Measurements from ENCODE around the gene PTGES3L. TPM values are rescaled to one million over a fixed set of nuclear protein-coding genes. Genes with fewer than 3 reads are reported as not detected.

The PTGES3L gene
- total RNA-seq, 5 donors from 2014 or later (not counting 1 experiment from before 2014, with no cell fraction given) = 0.25 to 0.44 (median 0.41) TPM; not detected in 2

GRCh38 chr17:43014020-43014648, 34.3 kb upstream of the PTGES3L start:
- CTCF ChIA-PET = no interaction called here
- Histone ChIP-seq H3K36me3 (ENCODE audit: control insufficient read depth in 2 of 2, extremely low read depth in 1 of 2, insufficient read depth in 1 of 2, low read length in 1 of 2) (peaks cover 0 to 30% of the 10 kb centered on the region in 2 donors), H3K27ac (ENCODE audit: low read length) (no peak overlapping the region), H3K9me3 (no peaks in the 10 kb centered on the region), H3K4me3 (ENCODE audit: control insufficient read depth in 1 of 2, extremely low read depth in 1 of 2, low read length in 1 of 2) (no peak overlapping the region), H3K27me3 (replicated peaks in 1 of 2; ENCODE audit: control insufficient read depth in 2 of 2, extremely low read depth in 1 of 2, insufficient read depth in 2 of 2, low read length in 1 of 2) (no peaks in the 10 kb centered on the region), H3K4me1 (ENCODE audit: control insufficient read depth in 1 of 2, extremely low read depth in 1 of 2, insufficient read depth in 2 of 2, low read length in 2 of 2) (peaks cover 0 to 14% of the 10 kb centered on the region in 2 experiments)
- no peaks in the 10 kb centered on the region for H3K27me3 Mint-ChIP-seq
- H3K9me3 Mint-ChIP-seq = no peaks in the 10 kb centered on the region
- peak overlapping the region in 1 of 2 donors; percentile 68 for H3K27ac Mint-ChIP-seq
- H3K4me3 Mint-ChIP-seq = no peak overlapping the region
- H3K36me3 Mint-ChIP-seq = peaks cover 18% of the 10 kb centered on the region
- POLR2A ChIA-PET = no interaction called here
- WGBS (ENCODE audit: insufficient coverage) = 99% methylated on average over 10 of the region's 12 CpGs
- H3K4me1 Mint-ChIP-seq = peaks cover 22 to 23% (median 23%) of the 10 kb centered on the region in 3 donors
- no peak for DNase-seq
- ATAC-seq (replicated peaks in 1 of 4) = no peak

- Histone ChIP-seq H3K27me3 (replicated peaks in 1 of 2; ENCODE audit: control insufficient read depth in 2 of 2, extremely low read depth in 1 of 2, insufficient read depth in 2 of 2, low read length in 1 of 2) (no peaks in the 10 kb centered on the region), H3K4me3 (ENCODE audit: control insufficient read depth in 1 of 2, extremely low read depth in 1 of 2, low read length in 1 of 2) (no peak overlapping the region), H3K9me3 (no peaks in the 10 kb centered on the region), H3K27ac (ENCODE audit: low read length) (no peak overlapping the region), H3K36me3 (ENCODE audit: control insufficient read depth in 2 of 2, extremely low read depth in 1 of 2, insufficient read depth in 1 of 2, low read length in 1 of 2) (peaks cover 0 to 30% of the 10 kb centered on the region in 2 donors), H3K4me1 (ENCODE audit: control insufficient read depth in 1 of 2, extremely low read depth in 1 of 2, insufficient read depth in 2 of 2, low read length in 2 of 2) (peaks cover 0 to 14% of the 10 kb centered on the region in 2 experiments)
- ChIA-PET POLR2A (interaction anchor here in 1 of 2 donors (0.6 kb wide), 1 partner anchor 9 kb away, joined by 4 read pairs; the partner anchor contains the start of gene VAT1), CTCF (no interaction called here)
- peaks cover 18% of the 10 kb centered on the region for H3K36me3 Mint-ChIP-seq
- no peak overlapping the region for H3K4me3 Mint-ChIP-seq
- H3K4me1 Mint-ChIP-seq = peaks cover 14 to 19% (median 18%) of the 10 kb centered on the region in 3 donors
- ATAC-seq (replicated peaks in 1 of 4) = no peak
- DNase-seq = no peak
- H3K27ac Mint-ChIP-seq = peak overlapping the region in 1 of 2 donors; percentile 24
- H3K27me3 Mint-ChIP-seq = no peaks in the 10 kb centered on the region
- 92% methylated on average over 5 of the region's 8 CpGs for WGBS (ENCODE audit: insufficient coverage)
- no peaks in the 10 kb centered on the region for H3K9me3 Mint-ChIP-seq
Measured at GRCh38 chr17:43013296-43013695, 33.4 kb upstream of the PTGES3L start.

DNA sequence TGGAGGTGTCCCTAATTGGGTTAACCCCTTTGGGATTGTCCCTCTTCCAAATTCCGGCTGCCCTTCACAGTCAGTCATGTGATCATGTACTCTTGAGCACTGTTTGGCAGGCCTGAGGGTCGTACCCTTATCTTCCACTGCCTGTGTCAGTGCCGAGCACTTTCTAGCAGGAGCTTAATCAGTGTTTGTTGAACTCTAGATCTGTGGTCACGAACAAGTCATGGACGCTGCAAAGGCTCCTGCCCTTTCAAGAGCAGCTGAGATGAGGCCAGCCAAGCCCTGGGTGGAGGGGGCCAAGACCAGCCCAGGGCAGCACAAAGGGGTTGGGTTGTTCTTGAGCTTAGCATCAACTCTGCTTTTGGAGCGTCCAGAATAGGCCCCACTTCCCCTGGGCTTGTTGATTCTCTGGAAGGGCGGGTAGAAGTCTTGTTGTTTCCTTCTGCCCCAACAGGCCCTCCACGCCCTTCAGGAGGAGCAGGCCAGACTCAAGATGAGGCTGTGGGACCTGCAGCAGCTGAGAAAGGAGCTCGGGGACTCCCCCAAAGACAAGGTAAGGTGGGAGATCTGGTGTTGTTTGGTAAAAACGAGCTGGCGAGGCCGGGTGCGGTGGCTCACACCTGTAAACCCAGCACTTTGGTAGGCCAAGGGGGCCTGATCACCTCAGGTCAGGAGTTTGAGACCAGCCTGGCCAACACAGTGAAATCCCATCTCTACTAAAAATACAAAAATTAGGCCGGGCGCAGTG, 32.0 kb upstream of the PTGES3L start:
- H3K27me3 Mint-ChIP-seq = no peaks in the 10 kb centered on the region
- no peak overlapping the region for H3K27ac ChIP-seq (ENCODE audit: low read length)
- H3K36me3 ChIP-seq (ENCODE audit: control insufficient read depth in 2 of 2, extremely low read depth in 1 of 2, insufficient read depth in 1 of 2, low read length in 1 of 2) = peaks cover 0 to 30% of the 10 kb centered on the region in 2 donors
- peaks cover 18% of the 10 kb centered on the region for H3K36me3 Mint-ChIP-seq
- no peak overlapping the region for H3K4me3 ChIP-seq (ENCODE audit: control insufficient read depth in 1 of 2, extremely low read depth in 1 of 2, low read length in 1 of 2)
- WGBS (ENCODE audit: insufficient coverage) = 99% methylated on average over 8 of the region's 15 CpGs
- H3K4me1 ChIP-seq (ENCODE audit: control insufficient read depth in 1 of 2, extremely low read depth in 1 of 2, insufficient read depth in 2 of 2, low read length in 2 of 2) = peaks cover 2 to 22% of the 10 kb centered on the region in 2 experiments
- no peak overlapping the region for H3K4me3 Mint-ChIP-seq
- no peaks in the 10 kb centered on the region for H3K9me3 ChIP-seq
- no peak overlapping the region for H3K27ac Mint-ChIP-seq
- DNase-seq = no peak
- H3K9me3 Mint-ChIP-seq = no peaks in the 10 kb centered on the region
- ATAC-seq (replicated peaks in 1 of 4) = no peak
- H3K4me1 Mint-ChIP-seq = peaks cover 11 to 23% (median 21%) of the 10 kb centered on the region in 3 donors
- ChIA-PET POLR2A (no interaction called here), CTCF (no interaction called here)
- no peaks in the 10 kb centered on the region for H3K27me3 ChIP-seq (replicated peaks in 1 of 2; ENCODE audit: control insufficient read depth in 2 of 2, extremely low read depth in 1 of 2, insufficient read depth in 2 of 2, low read length in 1 of 2)

DNA sequence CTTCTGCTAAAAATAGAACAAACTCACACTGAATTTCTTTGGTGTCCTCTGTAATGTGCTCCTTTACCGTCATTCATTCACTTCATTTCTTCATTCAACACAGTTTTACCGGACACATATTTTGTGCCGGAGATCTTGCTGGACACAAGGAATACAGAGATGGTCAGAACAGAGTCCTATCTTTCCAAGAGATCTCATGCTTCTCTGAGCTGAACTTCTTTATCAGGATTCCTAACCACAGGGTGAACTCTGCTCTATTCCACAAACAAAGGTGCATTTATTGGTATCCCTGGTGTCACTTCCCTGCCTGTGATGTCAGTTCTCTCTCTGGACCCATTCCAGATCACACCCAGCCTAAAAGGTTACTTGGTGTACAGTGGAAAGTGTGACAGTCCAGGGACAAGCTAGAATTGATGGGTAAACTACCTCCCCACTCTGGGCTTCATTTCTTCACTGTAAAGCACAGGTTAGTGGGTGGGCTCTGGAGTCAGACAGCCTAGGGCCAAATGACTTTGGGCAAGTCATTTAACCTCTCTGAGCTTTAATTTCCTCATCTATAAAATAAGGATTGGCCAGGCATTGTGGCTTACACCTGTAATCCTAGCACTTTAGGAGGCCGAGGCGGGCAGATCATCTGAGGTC, 30.9 kb upstream of the PTGES3L start:
- POLR2A ChIA-PET = no interaction called here
- Histone ChIP-seq H3K9me3 (no peaks in the 10 kb centered on the region), H3K36me3 (ENCODE audit: control insufficient read depth in 2 of 2, extremely low read depth in 1 of 2, insufficient read depth in 1 of 2, low read length in 1 of 2) (peaks cover 0 to 30% of the 10 kb centered on the region in 2 donors), H3K27ac (ENCODE audit: low read length) (no peak overlapping the region), H3K4me3 (ENCODE audit: control insufficient read depth in 1 of 2, extremely low read depth in 1 of 2, low read length in 1 of 2) (no peak overlapping the region), H3K27me3 (replicated peaks in 1 of 2; ENCODE audit: control insufficient read depth in 2 of 2, extremely low read depth in 1 of 2, insufficient read depth in 2 of 2, low read length in 1 of 2) (no peaks in the 10 kb centered on the region), H3K4me1 (ENCODE audit: control insufficient read depth in 1 of 2, extremely low read depth in 1 of 2, insufficient read depth in 2 of 2, low read length in 2 of 2) (peaks cover 2 to 31% of the 10 kb centered on the region in 2 experiments)
- Mint-ChIP-seq H3K27ac (peak overlapping the region in 1 of 2 donors; percentile 22), H3K27me3 (no peaks in the 10 kb centered on the region), H3K4me3 (no peak overlapping the region), H3K36me3 (peaks cover 18% of the 10 kb centered on the region), H3K4me1 (peaks cover 18 to 29% (median 27%) of the 10 kb centered on the region in 3 donors), H3K9me3 (no peaks in the 10 kb centered on the region)
- WGBS (ENCODE audit: insufficient coverage) = 100% methylated on average over 2 of the region's 5 CpGs
- CTCF ChIA-PET = no interaction called here
- DNase-seq (no peak), ATAC-seq (replicated peaks in 1 of 4) (no peak)

- no peaks in the 10 kb centered on the region for H3K27me3 ChIP-seq (replicated peaks in 1 of 2; ENCODE audit: control insufficient read depth in 2 of 2, extremely low read depth in 1 of 2, insufficient read depth in 2 of 2, low read length in 1 of 2)
- POLR2A ChIA-PET = interaction anchor here in 1 of 2 donors (1.0 kb wide), 1 partner anchor 9 kb away, joined by 7 read pairs; the partner anchor contains the start of gene RPL27
Measured at GRCh38 chr17:43006639-43007551, 27.0 kb upstream of the PTGES3L start, which contains the start of gene IFI35. IFI35 (plus strand) TSS chr17:43006784; CDS start chr17:43006948, 164 bp downstream.

More at GRCh38 chr17:43006639-43007551, 27.0 kb upstream of the PTGES3L start, which contains the start of gene IFI35:
- Mint-ChIP-seq H3K4me3 (peak within 1 kb of the TSS; percentile 92 to 99 (median 99)), H3K9me3 (no peaks in the 10 kb centered on the region), H3K36me3 (peaks cover 17% of the 10 kb centered on the region), H3K4me1 (peaks cover 18 to 25% (median 23%) of the 10 kb centered on the region in 3 donors), H3K27me3 (no peaks in the 10 kb centered on the region), H3K27ac (peak within 1 kb of the TSS; percentile 100)
- Histone ChIP-seq H3K36me3 (ENCODE audit: control insufficient read depth in 2 of 2, extremely low read depth in 1 of 2, insufficient read depth in 1 of 2, low read length in 1 of 2) (peaks cover 6 to 24% of the 10 kb centered on the region in 2 donors), H3K4me1 (ENCODE audit: control insufficient read depth in 1 of 2, extremely low read depth in 1 of 2, insufficient read depth in 2 of 2, low read length in 2 of 2) (peaks cover 2 to 30% of the 10 kb centered on the region in 2 experiments), H3K4me3 (ENCODE audit: control insufficient read depth in 1 of 2, extremely low read depth in 1 of 2, low read length in 1 of 2) (peak within 1 kb of the TSS; percentile 88), H3K27ac (ENCODE audit: low read length) (peak within 1 kb of the TSS; percentile 80), H3K9me3 (no peaks in the 10 kb centered on the region)
- DNase-seq (peak; percentile 68 to 90 (median 81)), ATAC-seq (replicated peaks in 1 of 4) (peak; percentile 98 to 99 (median 99))
- 0% methylated on average over 9 of the region's 18 CpGs for whole genome bisulfite sequencing (ENCODE audit: insufficient coverage)
- CTCF ChIA-PET = interaction anchor here in 1 of 2 donors (1.0 to 2.3 kb wide), 6 partner anchors 9 to 477 kb away, joined by 3 to 15 read pairs (median 4); partner anchors contain the start of genes DHX8, RPL27 and VAT1
